T-helper 9 cell (primary cell): ENCODE measurements around the gene FAM50A.

ENCODE experiments used
- DNase-seq: peaks from one replicate; pipeline ENCODE4 v3.0.0-alpha.2; 2020

The FAM50A gene

DNA sequence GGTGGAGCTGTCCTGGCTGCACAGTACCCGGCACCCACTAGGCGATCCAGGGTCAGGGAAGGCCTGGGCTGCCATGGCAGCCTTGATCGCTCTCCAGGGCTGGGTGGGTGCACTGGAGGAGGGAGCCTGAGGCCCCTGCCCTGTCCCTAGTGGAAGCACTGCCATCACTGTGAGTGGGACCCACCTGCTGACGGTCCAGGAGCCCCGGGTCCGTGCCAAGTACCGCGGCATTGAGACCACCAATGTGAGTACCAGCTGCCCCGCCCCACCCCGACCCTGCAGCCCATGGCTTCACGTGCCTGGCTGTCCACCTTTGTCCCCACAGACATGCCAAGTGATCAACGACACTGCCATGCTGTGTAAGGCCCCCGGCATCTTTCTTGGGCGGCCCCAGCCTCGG lies 23.0 kb downstream of the FAM50A start:
- DNase-seq, result no peak

DNA sequence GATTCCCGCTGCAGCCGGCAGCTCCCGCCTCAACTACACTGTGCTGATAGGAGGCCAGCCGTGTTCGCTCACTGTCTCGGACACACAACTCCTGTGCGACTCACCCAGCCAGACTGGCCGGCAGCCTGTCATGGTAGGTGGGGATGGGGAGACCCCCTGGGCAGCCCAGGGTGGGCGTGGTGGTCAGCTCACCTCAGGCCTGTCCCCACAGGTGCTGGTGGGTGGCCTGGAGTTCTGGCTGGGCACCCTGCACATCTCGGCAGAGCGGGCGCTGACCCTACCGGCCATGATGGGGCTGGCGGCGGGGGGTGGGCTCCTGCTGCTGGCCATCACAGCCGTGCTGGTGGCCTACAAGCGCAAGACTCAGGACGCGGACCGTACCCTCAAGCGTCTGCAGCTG lies 23.6 kb downstream of the FAM50A start:
- DNase-seq, result no peak

DNA sequence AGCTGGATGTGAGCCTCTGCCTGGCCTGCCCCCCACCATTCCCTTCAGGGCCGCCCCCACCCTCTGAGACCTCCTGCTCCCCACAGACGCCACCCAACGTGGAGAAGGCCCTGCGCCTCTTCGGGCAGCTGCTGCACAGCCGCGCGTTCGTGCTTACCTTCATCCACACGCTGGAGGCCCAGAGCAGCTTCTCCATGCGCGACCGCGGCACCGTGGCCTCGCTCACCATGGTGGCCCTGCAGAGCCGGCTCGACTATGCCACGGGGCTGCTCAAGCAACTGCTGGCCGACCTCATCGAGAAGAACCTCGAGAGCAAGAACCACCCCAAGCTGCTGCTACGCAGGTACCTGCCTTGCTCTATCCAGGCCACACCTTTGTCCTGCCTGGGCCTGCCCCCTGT lies 24.3 kb downstream of the FAM50A start:
- DNase-seq, result no peak

DNA sequence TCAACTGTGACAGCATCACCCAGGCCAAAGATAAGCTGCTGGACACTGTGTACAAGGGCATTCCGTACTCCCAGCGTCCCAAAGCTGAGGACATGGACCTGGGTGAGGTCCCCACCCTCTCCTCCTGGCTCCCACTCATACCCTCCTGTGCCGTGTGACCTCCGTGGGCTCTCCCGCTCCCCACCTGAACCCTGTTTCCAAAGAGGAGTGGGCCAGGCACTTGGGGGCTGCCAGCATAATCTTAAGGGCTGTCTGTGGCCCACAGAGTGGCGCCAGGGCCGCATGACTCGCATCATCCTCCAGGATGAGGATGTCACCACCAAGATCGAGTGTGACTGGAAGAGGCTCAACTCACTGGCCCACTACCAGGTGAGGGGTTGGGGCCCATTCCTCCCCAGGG lies 25.2 kb downstream of the FAM50A start:
- no peak for DNase-seq

DNA sequence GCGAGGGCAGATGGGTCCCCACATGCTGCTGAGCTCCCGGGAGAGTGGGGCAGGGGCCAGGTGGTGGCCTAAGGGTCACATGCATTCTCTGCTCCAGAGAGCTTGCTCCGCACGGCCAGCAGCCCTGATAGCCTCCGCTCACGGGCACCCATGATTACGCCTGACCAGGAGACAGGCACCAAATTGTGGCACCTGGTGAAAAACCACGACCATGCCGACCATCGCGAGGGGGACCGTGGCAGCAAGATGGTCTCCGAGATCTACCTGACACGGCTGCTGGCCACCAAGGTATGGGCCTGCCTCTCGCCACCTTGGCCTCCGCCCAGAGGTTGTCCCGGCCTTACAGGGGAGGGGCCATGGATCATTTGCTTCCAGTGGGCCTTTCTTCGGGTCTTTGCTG lies 25.9 kb downstream of the FAM50A start:
- no peak for DNase-seq

DNA sequence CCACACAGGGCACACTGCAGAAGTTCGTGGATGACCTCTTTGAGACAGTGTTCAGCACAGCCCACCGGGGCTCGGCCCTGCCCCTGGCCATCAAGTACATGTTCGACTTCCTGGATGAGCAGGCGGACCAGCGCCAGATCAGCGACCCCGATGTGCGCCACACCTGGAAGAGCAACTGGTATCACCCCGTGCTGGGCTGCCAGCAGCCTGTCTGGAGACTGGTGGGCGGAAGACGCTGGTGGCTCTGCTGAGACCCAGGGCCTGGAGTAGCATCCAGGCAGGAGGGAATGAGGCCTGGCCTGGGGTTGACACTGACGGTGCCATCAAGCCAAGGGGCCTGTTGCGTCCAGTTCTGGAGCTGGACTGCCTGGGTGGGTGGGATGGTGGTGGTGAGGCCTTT lies 26.5 kb downstream of the FAM50A start:
- no peak for DNase-seq

DNA sequence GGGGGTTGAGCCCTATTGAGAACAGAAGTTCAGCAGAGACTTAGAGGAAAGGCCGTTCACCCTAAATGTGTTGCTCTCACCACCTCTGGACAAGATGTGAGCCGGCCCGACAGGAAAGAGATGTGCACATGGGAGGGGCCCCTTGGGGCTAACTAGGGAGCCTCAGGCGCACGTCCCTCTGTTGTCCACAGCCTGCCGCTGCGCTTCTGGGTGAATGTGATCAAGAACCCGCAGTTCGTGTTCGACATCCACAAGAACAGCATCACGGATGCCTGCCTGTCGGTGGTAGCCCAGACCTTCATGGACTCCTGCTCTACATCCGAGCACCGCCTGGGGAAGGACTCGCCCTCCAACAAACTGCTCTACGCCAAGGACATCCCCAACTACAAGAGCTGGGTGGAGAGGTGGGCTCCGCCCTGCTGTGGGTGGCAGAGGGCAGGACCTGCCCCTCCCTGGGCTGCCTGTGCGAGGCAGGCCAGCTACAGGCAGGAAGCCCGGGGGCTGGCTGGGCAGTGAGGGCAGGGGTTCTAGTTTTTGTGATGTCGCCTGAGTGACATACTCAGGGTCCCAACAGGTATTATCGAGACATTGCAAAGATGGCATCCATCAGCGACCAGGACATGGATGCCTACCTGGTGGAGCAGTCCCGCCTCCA lies 27.1 kb downstream of the FAM50A start:
- no peak for DNase-seq

DNA sequence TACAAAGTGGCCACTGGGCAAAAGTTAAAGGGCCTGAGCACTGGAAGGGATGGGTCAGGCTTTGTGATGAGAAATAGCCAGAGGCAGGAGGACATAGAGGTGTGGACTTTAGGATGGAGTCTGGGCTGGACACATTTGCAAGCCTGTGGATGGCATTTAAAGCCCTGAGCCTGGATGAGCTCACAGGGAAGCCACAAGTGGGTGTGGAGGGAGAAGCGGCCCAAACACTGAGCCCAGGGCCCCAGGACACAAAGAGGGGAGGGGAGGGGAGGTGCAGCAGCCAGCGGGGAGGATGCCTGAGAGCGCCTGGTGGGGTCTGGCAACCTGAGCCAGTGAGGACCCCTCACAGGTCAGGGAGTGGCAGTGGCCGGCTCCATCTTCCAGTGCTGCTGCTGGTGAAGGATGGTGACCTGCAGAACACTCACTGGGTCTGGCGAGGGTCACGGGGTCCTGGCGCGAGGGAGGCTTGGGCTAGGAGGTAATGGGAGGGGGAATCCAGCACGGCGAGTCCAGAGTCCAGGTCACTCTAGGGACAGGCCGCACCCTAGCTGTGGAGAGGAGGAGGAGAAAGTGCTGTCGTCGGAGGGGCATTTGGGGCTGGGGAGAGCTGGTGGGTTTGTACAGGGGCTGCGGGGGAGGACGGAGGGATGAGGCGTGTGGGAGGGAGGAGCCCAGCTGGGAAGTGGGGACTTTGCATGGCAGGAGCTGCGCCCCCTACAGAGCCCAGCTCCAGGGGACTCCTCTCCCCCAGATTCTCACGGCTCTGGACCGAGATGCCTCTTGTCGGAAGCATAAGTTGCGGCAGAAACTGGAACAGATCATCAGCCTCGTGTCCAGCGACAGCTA lies 28.1 kb downstream of the FAM50A start:
- DNase-seq, result no peak

DNA sequence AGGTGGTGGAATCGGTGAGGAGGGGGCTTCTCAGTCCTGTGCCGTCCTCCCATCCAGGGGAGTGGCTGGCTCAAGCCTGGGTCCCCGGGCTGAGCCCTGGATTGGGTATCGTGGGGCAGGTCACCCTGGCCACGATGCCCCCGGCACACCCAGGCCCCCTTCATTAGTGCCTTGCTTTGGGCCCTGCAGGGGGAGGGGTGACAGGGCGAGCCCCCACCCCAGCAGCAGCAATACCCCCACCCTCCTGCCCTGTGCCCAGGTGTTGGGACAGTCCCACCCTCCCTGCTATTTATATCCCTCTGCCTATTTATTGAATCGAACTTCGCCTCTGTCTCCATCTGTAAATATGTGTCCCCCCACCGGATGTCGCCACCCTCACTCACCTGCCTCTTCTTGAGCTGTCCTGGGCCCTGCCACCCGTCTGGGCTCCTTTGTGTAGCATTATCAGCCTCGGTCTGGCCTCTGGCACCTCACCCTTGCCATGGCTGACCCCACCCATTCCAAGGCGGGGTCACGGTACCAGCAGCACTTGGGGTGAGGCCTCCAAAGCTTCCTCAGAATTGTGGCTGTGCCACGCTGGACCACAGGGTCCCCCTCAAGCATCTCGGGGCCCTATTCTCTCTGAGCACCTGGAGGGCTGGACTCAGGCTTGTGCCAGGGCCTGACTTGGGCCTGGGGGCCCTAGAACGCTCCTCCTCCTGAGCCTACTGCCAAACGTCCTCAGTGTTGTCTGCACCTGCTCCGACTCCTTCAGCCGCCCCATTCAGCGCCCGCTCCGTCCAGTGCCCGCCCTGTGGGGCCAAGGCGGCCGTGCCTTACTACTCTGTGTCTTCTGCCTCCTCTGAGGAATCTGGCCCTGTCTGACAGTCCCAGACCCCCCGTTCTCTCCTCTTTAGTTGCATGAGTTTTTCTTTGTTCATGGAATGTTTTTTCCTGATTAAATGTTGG lies 29.0 kb downstream of the FAM50A start:
- DNase-seq, result no peak

DNA sequence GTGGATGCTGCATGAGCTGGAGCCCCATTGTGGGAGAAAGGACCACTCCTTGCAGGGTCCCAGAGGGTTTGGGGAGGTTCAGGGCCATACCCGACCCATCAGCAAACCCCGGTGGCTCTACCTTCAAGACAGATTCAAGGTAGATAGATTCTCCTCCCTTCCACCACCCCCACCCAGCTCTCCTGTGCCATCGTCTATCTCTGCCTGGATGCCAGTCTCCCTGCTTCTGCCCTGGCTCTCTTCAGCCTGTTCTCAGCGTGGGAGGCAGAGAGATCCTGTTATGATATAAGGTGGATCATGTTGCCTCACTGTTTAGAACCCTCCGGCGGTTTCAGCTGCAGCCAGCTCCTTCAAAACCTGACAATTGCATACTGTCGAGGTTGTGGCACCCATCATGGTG lies 29.7 kb downstream of the FAM50A start:
- DNase-seq, result no peak

DNA sequence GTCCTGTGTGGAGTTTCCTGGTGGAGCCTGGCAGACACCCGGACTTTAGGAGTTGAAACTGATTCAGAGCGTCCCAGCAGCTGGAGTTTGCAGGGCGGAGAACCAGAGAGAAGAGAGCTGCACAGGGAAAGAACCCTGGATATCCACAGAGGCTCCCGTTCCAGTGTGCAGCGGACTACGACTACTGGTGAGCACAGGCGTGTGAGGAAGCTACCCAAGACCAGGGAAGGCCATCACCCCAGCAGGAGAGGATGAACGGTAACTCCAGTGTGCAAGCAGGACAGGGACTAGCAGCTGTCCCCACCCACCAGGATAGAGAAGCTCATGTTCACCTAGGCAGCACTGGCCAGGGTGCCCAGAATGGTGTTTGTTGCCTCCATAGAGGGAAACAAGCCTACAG lies 32.9 kb downstream of the FAM50A start:
- DNase-seq, result no peak

DNA sequence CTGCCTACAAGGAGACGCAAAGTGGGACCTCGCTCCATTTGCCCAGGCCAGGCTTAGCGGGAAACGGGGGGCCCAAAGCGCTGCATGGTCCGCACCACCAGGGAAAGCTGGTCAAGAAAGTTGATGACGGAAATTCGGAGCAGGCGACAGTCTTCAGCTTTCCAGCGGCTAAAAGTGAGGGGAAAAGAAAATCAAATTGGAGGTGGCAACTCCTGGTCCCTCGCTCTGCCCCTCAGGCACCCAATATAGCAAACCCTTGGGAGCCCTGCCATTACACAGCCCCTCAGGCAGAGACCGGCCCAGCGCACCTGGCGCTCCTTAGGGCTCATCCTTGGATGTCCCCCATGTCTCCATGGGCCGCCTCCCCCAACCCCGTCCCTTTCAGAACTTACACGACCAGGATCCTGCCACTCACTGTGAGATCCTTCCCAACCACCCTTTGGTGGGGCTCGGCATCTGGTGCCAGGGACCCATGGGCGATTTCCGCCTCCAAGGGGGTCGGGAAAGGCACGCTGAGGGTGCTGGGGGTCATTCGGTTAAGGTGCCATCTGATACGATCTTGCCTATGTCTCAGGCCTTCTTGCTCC lies 34.0 kb downstream of the FAM50A start:
- DNase-seq, result no peak

DNA sequence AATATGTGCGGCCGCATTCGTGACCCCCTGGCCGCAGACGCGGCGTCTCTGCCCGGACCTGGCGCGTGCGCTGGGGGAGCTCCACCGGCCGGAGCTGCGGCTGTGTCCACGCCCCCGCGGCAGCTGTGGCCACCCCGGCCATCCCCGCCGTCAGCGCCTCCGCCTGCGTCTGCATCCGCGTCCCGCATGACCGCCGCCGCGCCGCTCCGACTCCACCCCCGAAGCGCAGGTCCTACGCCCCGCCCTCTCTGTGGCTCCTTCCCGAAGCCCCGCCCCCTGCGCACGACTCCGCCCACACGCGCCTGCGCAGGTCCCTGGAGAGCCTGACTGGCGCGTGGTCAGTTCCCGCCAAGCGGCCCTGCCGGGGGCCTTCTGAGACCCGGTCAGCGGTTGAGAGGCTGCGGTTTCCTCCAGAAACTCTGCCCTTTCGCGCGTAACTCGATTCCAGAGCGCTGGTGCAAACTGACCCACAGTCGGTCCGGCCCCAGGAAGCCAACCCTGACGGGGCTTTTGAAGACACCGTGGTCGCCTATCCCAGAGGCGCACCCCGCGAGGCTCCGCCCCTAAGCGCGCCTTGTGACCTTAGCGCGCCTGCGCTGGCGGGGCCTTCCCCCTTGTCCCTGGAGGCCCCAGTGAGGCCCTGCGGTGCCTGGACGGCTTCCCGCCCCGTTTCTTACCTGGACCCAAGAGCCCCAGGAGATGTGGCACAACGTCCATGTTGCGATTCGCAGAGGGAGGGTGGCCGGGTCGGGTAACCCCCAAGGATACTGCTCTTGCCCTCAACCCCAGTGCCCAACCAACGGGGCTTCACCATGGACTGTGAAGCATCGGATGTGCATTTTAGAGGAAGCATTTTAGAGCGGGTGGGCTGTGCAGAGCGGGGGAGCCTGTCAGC lies 35.0 kb downstream of the FAM50A start, which contains the start of gene LAGE3:
TSS of gene LAGE3 (minus strand) at position 554 of the 895 bp plus-strand sequence. CDS start at position 188, 366 bp downstream.
- peak; percentile 91 for DNase-seq

DNA sequence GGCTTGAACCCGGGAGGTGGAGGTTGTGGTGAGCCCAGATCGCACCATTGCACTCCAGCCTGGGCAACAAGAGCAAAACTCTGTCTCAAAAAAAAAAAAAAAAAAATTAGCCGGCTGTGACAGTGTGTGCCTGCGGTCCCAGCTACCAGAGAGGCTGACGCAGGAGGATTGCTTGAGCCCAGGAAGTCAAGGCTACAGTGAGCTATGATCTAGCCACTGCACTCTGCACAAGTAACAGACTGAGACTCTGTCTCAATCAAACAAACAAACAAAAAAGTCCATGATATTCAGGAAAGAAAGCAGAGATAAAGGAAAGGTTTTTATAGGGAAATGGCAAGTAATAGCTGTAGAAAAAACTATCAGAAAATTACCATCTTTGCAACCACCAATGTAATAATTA lies 37.3 kb downstream of the FAM50A start:
- no peak for DNase-seq

DNA sequence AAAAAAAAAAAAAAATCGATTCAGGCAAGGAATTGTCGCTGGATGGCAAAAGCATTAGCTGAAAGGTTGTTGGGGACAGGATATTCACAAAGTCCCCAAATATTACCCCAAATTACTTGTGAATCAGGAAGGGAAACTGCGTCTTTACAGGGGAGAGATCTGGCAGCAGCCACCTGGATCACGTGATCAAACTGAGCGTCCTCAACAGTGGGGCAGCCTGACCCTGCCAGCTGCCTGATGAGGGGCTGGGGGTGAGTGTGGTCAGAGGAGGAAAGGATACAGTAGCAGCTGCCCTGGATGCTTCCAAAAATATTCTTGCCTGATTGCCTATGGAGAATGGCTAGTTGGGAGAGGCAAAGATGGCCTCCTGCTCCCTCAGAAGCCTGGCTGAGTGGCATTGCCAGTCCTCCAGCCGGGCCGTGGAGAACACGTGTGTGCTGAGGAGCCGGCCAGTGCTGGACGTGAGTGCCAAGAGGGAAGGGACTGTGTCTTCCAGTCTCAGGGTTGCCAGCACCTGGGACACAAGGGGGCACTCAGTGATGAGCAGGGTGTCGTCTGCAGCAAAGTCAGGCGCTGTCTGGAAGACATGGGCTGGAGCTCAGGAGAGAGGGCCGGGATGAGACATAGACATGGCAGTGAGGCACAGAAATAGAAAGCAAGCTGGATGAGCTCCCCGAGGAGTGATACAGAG lies 38.1 kb downstream of the FAM50A start:
- no peak for DNase-seq

DNA sequence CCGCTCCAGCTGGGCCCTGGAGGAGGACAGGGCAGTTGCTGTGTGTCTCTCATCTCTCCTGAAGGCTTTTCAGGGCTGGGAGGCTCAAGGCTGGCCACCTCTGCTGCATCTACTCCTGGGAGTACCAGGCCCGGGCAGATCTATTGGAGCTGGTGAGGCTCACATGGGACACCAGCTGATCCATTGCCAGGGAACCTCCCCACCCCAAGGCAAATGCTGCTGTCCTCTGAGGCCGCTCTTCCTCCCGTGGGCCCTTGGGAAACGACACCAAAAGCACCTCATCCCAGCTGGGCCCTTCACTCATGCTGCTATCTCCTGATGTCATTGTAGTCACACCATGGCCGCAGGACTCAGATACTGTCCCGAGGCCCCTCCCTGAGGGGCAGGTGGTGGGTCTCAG lies 38.8 kb downstream of the FAM50A start:
- DNase-seq, result no peak

DNA sequence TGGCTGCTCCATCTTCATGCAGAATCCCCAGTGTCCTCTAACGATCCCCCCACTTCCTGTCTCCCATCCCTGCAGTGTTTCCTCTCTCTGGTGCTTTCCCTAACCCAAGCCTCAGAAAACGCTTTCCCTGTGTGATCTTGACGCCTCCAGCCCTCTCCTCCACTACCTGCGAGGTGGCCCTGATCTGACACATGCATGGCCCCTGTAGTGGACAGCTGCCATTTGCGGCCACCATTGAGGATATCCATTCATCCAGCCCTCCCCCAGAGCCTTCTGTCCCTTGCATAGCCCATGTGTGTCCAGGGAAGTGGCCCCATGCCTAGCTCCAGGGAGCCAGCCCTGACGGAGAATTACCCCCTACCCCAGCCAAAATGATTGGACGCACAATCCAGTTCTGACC lies 39.4 kb downstream of the FAM50A start:
- no peak for DNase-seq

DNA sequence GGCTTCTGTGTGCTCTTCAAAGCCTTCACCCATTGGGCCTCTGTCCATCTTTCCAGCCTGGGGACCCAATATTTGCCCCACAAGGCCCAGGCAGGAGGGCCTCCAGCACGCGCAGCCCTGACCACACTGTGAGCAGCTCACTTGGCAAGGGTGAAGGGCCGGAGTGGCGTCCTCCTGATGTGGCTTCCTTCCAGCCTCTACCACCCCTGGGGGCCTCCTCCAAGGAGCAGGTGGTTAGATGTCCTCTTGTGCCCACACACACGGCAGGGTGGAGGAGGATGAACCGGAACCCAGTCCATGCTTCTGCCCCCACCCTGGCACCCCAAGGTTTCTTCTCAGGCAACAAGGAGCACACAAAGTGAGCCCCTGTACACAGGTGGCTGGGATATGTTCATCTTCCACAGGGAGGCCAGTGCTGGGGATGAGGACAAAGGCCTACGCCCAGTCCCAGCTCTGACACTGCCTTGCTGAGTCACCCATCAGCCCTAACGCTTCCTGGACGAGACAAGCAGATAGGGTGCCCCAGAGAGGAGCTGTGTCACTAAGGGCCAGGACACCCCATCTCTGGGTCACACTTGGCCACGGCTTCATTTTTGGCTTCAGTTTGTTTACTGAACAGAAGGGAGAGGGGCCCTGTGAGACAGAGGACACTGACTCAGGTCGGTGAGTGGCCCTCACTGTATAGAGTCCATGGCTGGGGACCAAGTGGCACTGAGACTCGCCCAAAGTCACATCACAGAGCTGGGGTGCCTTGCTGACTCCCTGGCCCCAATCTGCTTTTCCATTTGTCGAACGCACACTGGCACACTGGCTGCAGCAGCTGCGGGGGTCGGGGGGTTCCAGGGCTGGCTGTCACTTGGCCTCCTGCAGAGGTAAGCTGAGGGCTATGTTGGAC lies 40.6 kb downstream of the FAM50A start:
- DNase-seq, result no peak

DNA sequence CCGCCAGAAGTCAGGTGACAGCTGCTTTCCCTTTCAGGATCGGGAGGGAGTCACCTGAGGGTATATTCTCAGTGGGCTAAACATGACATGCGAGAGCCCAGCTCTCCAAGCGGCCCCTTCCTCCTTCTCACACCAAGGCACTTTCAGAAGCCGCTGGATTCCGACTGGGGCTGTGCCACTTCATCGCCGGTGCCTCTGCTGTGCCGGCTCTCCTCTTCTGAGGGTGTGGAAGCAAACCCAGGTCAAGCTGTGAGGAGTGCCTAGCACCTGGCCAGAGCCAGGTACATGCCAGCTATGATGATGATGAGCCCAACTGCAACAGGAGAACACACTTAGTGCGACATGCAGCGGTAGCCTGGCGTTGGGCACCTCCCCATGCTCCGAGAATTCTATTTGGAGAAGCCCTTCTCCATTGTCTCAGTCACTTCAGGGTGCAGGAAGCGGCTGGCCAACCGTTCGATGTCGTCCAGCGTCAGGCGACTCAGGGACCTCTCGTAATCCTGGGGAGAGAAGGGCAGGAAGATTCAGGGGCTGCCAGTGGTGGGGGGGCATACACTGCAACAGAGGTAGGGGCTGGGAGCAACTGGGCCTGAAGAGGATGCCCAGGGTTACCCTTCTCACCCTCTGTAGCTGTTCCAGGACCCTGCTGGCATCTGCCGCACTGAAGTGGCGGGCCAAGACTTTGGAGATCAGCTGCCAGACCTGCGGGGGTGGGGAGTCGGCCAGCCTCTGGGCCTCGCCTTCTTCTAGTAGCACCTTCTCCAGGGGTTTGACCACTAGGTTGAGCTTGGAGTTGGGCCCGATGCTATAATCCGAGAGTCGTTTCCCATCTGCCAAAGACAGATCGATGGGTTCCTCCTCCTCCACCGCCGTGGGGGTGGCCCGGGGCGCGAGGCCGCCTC lies 41.5 kb downstream of the FAM50A start:
- no peak for DNase-seq
